ENCODE data around the gene PQBP1.

Gene PQBP1

DNA sequence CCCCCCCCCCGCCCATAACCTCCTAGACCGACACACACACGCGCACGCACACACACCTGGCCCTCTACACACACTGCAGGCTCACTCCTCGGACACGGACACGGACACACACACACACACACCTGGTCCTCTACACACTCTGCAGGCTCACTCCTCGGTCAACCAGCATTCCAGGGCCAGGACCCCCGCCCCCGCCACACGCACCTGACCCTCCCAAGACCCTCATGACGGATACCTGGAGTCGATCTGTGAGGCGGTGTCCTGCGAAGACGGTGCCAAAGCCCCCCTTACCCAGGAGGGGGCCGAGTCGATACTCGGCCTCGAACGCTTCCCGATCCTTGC, 20.5 kb downstream of the PQBP1 start:
- Histone ChIP-seq H3K36me3 (replicated peaks in 1 of 2; ENCODE audit: control insufficient read depth in 2 of 2, insufficient read depth in 2 of 2, low read length in 2 of 2) (peaks cover 4 to 17% of the 10 kb centered on the region in 2 donors), H3K27ac (replicated peaks; ENCODE audit: low read length) (no peak overlapping the region)

DNA sequence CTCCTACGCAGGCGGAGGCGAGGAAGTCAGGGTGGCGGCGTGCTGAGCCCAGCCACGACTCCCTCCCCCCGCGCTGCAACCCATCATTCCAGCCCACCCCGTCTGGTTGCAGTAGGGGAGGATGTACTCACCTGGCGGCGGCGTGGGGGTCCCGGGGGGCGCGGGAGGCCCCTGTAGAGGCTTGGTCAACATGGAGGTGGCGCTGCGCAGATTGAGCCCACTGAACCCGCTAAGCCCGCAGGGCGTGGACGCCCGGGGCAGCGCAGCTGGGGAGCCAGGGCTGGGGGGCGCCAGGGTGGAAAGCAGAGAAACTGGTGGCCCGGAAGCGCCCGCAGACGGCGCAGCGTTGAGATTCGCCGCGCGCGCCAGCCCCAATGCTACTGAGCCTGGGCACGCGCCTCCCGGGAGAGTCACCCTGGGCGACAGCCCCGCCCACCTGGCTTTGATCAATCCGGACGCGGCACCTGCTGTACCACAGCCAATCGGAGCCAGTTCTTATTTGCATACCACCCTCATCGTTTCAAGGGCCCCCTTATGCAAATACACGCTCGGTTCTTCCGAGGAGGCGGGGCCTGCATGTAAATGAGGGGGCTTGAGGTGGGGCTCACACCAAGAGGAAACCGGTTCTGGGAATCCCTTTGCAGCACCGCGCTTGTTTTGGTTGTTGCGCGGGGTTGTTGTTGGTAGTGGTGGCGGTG, 21.1 kb downstream of the PQBP1 start, which contains the start of gene PIM2:
TSS of gene PIM2 (minus strand) at position 382 of the 698 bp plus-strand sequence. CDS start at position 192, 190 bp downstream.
- Histone ChIP-seq H3K27me3 (ENCODE audit: control insufficient read depth in 3 of 3, insufficient read depth in 3 of 3, low read depth in 1 of 3, low read length in 3 of 3) (no peaks in the 10 kb centered on the region), H3K23ac (ENCODE audit: low read depth, low read length, poor library complexity) (peak within 1 kb of the TSS; percentile 55), H3K4ac (ENCODE audit: low read length) (no peak within 1 kb of the TSS), H3K27ac (replicated peaks; ENCODE audit: low read length) (peak within 1 kb of the TSS; percentile 57), H3K4me2 (ENCODE audit: insufficient read depth, low read length, poor library complexity, severe bottlenecking) (peak within 1 kb of the TSS; percentile 64), H3K18ac (ENCODE audit: low read length) (peak within 1 kb of the TSS; percentile 87), H4K8ac (ENCODE audit: low read depth, low read length) (no peak within 1 kb of the TSS), H3K4me1 (ENCODE audit: control insufficient read depth in 2 of 2, insufficient read depth in 1 of 2, low read depth in 1 of 2, low read length in 2 of 2) (peaks cover 8 to 11% of the 10 kb centered on the region in 2 donors), H2BK120ac (ENCODE audit: low read depth, low read length) (no peak within 1 kb of the TSS), H2BK15ac (ENCODE audit: low read length) (no peak within 1 kb of the TSS), H2AK5ac (ENCODE audit: low read depth, low read length) (peak within 1 kb of the TSS; percentile 52), H3K9me3 (replicated peaks in 1 of 2; ENCODE audit: control insufficient read depth in 2 of 2, insufficient read depth in 1 of 2, low read depth in 1 of 2, low read length in 2 of 2) (no peaks in the 10 kb centered on the region), H2AFZ (ENCODE audit: low read length) (peak within 1 kb of the TSS; percentile 79), H3K14ac (ENCODE audit: low read length) (no peak within 1 kb of the TSS), H4K91ac (ENCODE audit: low read depth, low read length, poor library complexity) (no peak within 1 kb of the TSS), H2BK12ac (ENCODE audit: low read length) (no peak within 1 kb of the TSS), H3K79me1 (ENCODE audit: low read depth, low read length) (peaks cover 3% of the 10 kb centered on the region), H3K4me3 (ENCODE audit: low read length in 2 of 2) (peak within 1 kb of the TSS; percentile 57 to 90), H3K9ac (ENCODE audit: low read depth, low read length, poor library complexity) (peak within 1 kb of the TSS; percentile 77), H2BK5ac (ENCODE audit: low read length) (no peak within 1 kb of the TSS), H3K36me3 (replicated peaks in 1 of 2; ENCODE audit: control insufficient read depth in 2 of 2, insufficient read depth in 2 of 2, low read length in 2 of 2) (peaks cover 9 to 22% of the 10 kb centered on the region in 2 donors)
- WGBS, 2 donors (ENCODE audit: extremely low coverage in 2 of 2, insufficient read length in 2 of 2, insufficient replicate concordance in 1 of 2), result no CpG with 5 or more reads among the region's 55 CpGs
- DNase-seq (ENCODE audit: low spot score), result peak; percentile 87

More for the DNA sequence above, 20.5 kb downstream of the PQBP1 start:
- no peak overlapping the region for H2BK12ac ChIP-seq (ENCODE audit: low read length)
- H2BK15ac ChIP-seq (ENCODE audit: low read length), result no peak overlapping the region
- H2AFZ ChIP-seq (ENCODE audit: low read length), result peak overlapping the region; percentile 79
- peaks cover 8 to 11% of the 10 kb centered on the region in 2 donors for H3K4me1 ChIP-seq (ENCODE audit: control insufficient read depth in 2 of 2, insufficient read depth in 1 of 2, low read depth in 1 of 2, low read length in 2 of 2)
- H3K18ac ChIP-seq (ENCODE audit: low read length), result peak overlapping the region; percentile 87
- no peaks in the 10 kb centered on the region for H3K9me3 ChIP-seq (replicated peaks in 1 of 2; ENCODE audit: control insufficient read depth in 2 of 2, insufficient read depth in 1 of 2, low read depth in 1 of 2, low read length in 2 of 2)
- peak overlapping the region; percentile 57 to 90 for H3K4me3 ChIP-seq (ENCODE audit: low read length in 2 of 2)
- H2BK5ac ChIP-seq (ENCODE audit: low read length), result no peak overlapping the region
- H3K79me1 ChIP-seq (ENCODE audit: low read depth, low read length), result no peaks in the 10 kb centered on the region
- no peak overlapping the region for H4K91ac ChIP-seq (ENCODE audit: low read depth, low read length, poor library complexity)
- H3K27me3 ChIP-seq (ENCODE audit: control insufficient read depth in 3 of 3, insufficient read depth in 3 of 3, low read depth in 1 of 3, low read length in 3 of 3), result no peaks in the 10 kb centered on the region
- no peak for DNase-seq (ENCODE audit: low spot score)
- peak overlapping the region; percentile 52 for H2AK5ac ChIP-seq (ENCODE audit: low read depth, low read length)
- H4K8ac ChIP-seq (ENCODE audit: low read depth, low read length), result no peak overlapping the region
- no CpG with 5 or more reads among the region's 23 CpGs for WGBS, 2 donors (ENCODE audit: extremely low coverage in 2 of 2, insufficient read length in 2 of 2, insufficient replicate concordance in 1 of 2)
- H3K23ac ChIP-seq (ENCODE audit: low read depth, low read length, poor library complexity), result peak overlapping the region; percentile 55
- H2BK120ac ChIP-seq (ENCODE audit: low read depth, low read length), result no peak overlapping the region
- no peak overlapping the region for H3K4ac ChIP-seq (ENCODE audit: low read length)
- no peak overlapping the region for H3K14ac ChIP-seq (ENCODE audit: low read length)
- peak overlapping the region; percentile 77 for H3K9ac ChIP-seq (ENCODE audit: low read depth, low read length, poor library complexity)
- H3K4me2 ChIP-seq (ENCODE audit: insufficient read depth, low read length, poor library complexity, severe bottlenecking), result peak overlapping the region; percentile 64

DNA sequence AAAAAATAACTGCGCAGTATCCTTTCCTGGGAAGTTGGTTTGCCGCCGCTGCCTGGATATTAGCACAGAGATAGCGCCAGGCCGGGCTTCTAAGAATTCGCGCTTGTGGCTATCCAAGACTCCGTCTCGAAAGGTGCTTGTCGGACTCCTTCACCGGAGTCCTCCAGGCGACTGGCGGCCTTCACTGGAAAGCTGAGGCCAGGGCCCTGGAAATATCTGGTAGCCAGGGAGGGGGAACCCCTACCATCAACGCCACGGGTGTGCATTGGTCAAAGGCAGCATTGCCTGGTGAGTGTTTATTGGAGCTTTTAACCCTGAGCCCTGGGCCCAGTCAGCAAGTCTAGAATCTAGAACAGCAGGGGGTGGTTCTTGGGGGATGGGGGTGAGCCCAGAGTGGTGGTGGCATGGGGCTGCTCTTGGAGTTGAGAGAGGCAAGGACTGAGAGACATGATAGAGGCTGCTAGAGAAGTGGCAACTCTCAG, 21.7 kb downstream of the PQBP1 start:
- WGBS, 2 donors (ENCODE audit: extremely low coverage in 2 of 2, insufficient read length in 2 of 2, insufficient replicate concordance in 1 of 2), result no CpG with 5 or more reads among the region's 15 CpGs
- H3K4me3 ChIP-seq (ENCODE audit: low read length in 2 of 2), result peak overlapping the region; percentile 57 to 69
- H4K8ac ChIP-seq (ENCODE audit: low read depth, low read length), result no peak overlapping the region

DNA sequence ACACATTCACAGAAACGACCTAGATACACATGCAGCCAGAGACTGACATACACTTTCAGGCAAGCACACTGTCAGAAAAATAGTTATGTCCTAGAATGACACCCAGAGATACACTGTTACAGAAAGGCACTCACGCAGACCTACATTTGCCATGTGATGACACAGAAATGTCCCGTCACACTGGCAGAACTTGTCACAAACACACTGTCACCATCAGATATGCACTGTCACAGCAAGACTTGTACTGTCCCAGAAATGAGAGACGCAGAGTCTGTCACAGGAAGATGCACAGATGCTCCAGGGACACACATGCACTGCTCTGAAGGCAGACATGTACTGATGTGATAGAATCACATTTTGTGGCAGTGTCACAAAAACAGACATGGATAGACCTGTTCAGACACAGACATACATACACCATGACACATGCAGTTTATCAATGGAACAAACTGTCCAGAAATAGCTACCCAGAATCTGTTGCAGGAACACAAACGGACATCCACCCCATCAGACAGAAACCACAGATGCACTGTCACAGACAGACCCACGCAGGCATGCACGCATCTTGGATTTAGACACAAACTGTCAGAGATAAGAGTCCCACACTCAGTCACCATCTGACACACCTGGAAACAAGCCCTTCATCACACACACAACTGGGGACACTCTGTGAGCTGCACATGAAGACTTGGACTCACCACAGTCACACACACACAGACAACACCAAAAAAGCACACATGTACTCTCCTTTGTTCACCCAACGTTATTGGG, 22.4 kb downstream of the PQBP1 start:
- Histone ChIP-seq H2BK5ac (ENCODE audit: low read length) (no peak overlapping the region), H3K27me3 (ENCODE audit: control insufficient read depth in 3 of 3, insufficient read depth in 3 of 3, low read depth in 1 of 3, low read length in 3 of 3) (no peaks in the 10 kb centered on the region), H3K9me3 (replicated peaks in 1 of 2; ENCODE audit: control insufficient read depth in 2 of 2, insufficient read depth in 1 of 2, low read depth in 1 of 2, low read length in 2 of 2) (no peaks in the 10 kb centered on the region), H2BK120ac (ENCODE audit: low read depth, low read length) (no peak overlapping the region), H3K4me3 (ENCODE audit: low read length in 2 of 2) (peak overlapping the region in 1 of 2 donors; percentile 57), H3K4me2 (ENCODE audit: insufficient read depth, low read length, poor library complexity, severe bottlenecking) (no peak overlapping the region), H3K9ac (ENCODE audit: low read depth, low read length, poor library complexity) (peak overlapping the region; percentile 22), H3K27ac (replicated peaks; ENCODE audit: low read length) (no peak overlapping the region), H2AFZ (ENCODE audit: low read length) (no peak overlapping the region), H2BK12ac (ENCODE audit: low read length) (no peak overlapping the region), H2AK5ac (ENCODE audit: low read depth, low read length) (no peak overlapping the region), H3K36me3 (replicated peaks in 1 of 2; ENCODE audit: control insufficient read depth in 2 of 2, insufficient read depth in 2 of 2, low read length in 2 of 2) (peaks cover 17 to 19% of the 10 kb centered on the region in 2 donors), H3K4me1 (ENCODE audit: control insufficient read depth in 2 of 2, insufficient read depth in 1 of 2, low read depth in 1 of 2, low read length in 2 of 2) (peaks cover 8 to 11% of the 10 kb centered on the region in 2 donors), H4K8ac (ENCODE audit: low read depth, low read length) (no peak overlapping the region), H3K4ac (ENCODE audit: low read length) (no peak overlapping the region), H4K91ac (ENCODE audit: low read depth, low read length, poor library complexity) (no peak overlapping the region), H3K14ac (ENCODE audit: low read length) (no peak overlapping the region), H3K23ac (ENCODE audit: low read depth, low read length, poor library complexity) (no peak overlapping the region), H2BK15ac (ENCODE audit: low read length) (no peak overlapping the region), H3K79me1 (ENCODE audit: low read depth, low read length) (peaks cover 4% of the 10 kb centered on the region), H3K18ac (ENCODE audit: low read length) (no peak overlapping the region)
- no CpG with 5 or more reads among the region's 8 CpGs for WGBS, 2 donors (ENCODE audit: extremely low coverage in 2 of 2, insufficient read length in 2 of 2, insufficient replicate concordance in 1 of 2)
- no peak for DNase-seq (ENCODE audit: low spot score)

More for the DNA sequence above, 21.7 kb downstream of the PQBP1 start:
- peak overlapping the region; percentile 57 for H3K18ac ChIP-seq (ENCODE audit: low read length)
- H3K14ac ChIP-seq (ENCODE audit: low read length), result no peak overlapping the region
- no peak overlapping the region for H3K23ac ChIP-seq (ENCODE audit: low read depth, low read length, poor library complexity)
- peaks cover 15 to 22% of the 10 kb centered on the region in 2 donors for H3K36me3 ChIP-seq (replicated peaks in 1 of 2; ENCODE audit: control insufficient read depth in 2 of 2, insufficient read depth in 2 of 2, low read length in 2 of 2)
- no peak overlapping the region for H3K4ac ChIP-seq (ENCODE audit: low read length)
- no peak overlapping the region for H3K9ac ChIP-seq (ENCODE audit: low read depth, low read length, poor library complexity)
- DNase-seq (ENCODE audit: low spot score), result no peak
- no peaks in the 10 kb centered on the region for H3K27me3 ChIP-seq (ENCODE audit: control insufficient read depth in 3 of 3, insufficient read depth in 3 of 3, low read depth in 1 of 3, low read length in 3 of 3)
- H2BK120ac ChIP-seq (ENCODE audit: low read depth, low read length), result no peak overlapping the region
- peak overlapping the region; percentile 57 for H3K27ac ChIP-seq (replicated peaks; ENCODE audit: low read length)
- no peak overlapping the region for H4K91ac ChIP-seq (ENCODE audit: low read depth, low read length, poor library complexity)
- peak overlapping the region; percentile 57 for H2AFZ ChIP-seq (ENCODE audit: low read length)
- peaks cover 3% of the 10 kb centered on the region for H3K79me1 ChIP-seq (ENCODE audit: low read depth, low read length)
- H2BK5ac ChIP-seq (ENCODE audit: low read length), result no peak overlapping the region
- H3K4me2 ChIP-seq (ENCODE audit: insufficient read depth, low read length, poor library complexity, severe bottlenecking), result peak overlapping the region; percentile 54
- H2BK12ac ChIP-seq (ENCODE audit: low read length), result no peak overlapping the region
- H3K4me1 ChIP-seq (ENCODE audit: control insufficient read depth in 2 of 2, insufficient read depth in 1 of 2, low read depth in 1 of 2, low read length in 2 of 2), result peaks cover 8 to 11% of the 10 kb centered on the region in 2 donors
- no peak overlapping the region for H2BK15ac ChIP-seq (ENCODE audit: low read length)
- no peak overlapping the region for H2AK5ac ChIP-seq (ENCODE audit: low read depth, low read length)
- H3K9me3 ChIP-seq (replicated peaks in 1 of 2; ENCODE audit: control insufficient read depth in 2 of 2, insufficient read depth in 1 of 2, low read depth in 1 of 2, low read length in 2 of 2), result no peaks in the 10 kb centered on the region
